HL-60/S4 treated with phorbol 12-myristate 13-acetate at 8.2 ng/mL for 4 days and 3 days (cell line): ENCODE measurements around the gene IGFBP2.

Experiments
- in situ Hi-C: fragments of 300-500 bp; cut with MboI; formaldehyde crosslinking; loops from 2 replicates; pipeline ENCODE4 v1.15.0; 2022; ENCODE audit warnings: low sequenced_read_pairs

The IGFBP2 gene

DNA sequence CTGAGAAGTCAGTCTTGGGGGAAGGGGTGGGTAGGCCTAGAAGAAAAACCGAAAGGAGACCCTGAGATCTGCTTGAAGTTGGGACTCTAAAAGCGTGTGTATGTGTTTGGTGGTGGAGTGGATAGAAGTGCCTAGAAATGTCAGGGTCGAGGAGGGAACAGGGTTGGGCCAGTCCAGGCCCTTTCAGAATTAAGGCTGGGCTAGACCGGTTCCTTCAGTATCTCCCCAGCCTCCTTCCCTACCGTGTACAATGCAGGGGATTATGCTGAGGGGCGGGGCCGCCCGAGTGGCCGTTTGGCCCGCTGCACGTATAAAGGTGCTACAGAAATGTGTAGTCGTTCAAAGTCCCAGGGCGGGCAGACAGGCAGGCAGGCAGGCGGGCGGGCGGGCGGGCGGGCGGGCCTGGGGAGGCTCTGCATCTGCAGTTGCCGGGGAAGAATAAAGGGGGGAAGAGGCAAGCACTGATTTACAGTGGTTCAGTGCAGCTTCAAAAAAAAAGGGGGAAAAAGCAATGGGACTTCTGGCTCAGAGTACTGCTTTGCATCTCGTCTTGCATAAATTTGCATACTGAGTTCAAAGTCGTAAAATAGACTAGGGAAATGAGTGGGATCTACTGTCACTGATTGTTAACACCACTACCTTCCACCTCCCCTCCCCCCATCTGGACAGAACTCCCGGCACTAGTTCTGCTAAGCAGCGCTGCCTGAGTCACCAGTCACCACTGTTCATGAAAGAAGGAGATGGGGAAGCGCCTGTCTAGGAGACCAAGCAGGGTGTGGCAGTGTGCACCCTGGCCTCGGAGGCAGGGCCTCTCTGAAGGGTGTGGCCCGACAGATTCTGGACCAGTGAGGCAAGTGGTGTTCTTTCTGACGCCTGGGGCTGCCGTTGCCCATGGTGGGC, 3.6 kb downstream of the IGFBP2 start:
- in situ Hi-C loops: no loop called here

DNA sequence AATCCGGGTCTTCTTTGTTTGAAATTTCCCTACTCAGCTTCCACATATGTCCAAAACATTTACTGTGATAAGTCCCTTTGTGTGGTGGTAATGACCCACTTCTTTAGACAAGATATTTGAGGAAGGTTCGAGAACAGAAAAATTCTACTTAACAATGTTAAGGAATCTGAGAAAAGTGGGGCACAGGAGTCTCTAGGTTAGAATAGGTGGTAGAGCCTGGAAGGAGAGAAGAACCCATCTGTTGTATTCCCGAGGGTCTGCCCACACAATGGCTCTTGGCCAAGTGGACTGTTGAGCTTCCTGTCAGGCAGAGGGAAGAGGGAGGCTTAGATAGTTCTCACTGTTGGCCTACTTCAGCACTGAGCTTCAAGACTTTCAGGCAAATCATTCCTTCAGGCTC, 4.3 kb downstream of the IGFBP2 start:
- in situ Hi-C loops: no loop called here

DNA sequence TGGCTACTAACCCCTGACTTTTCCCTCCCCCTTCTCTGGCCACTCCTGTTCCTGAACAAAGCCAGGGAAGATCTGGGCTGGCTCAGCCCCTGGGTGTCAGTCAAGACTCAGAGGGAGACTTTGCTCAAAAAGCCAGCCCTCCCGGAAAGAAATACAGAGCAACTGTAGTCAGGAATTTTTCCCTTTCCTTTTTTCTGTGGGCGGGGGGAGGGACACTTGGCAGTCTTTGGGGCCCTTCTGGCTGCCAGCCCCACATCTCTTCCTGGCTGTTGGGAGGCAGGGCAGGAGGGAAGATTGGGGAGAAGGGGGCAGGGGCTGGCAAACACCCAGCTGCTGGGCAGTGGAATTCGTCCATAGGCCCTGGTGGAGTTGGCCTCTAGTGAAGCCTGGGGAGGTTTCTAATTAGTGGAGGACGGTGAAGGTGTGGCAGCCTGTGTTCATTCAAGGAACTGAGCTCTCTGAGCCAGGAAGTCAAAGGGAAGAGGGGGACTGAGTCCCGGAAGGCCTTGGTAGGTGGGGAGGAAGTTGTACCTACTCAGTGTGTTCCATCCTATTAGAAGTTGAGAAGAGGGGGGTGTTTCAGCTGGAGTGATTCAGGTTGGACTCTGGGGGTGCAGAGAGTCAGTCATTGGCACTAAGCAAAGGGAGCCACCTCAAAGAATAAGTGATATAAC, 10.9 kb downstream of the IGFBP2 start:
- in situ Hi-C loops: no loop called here

DNA sequence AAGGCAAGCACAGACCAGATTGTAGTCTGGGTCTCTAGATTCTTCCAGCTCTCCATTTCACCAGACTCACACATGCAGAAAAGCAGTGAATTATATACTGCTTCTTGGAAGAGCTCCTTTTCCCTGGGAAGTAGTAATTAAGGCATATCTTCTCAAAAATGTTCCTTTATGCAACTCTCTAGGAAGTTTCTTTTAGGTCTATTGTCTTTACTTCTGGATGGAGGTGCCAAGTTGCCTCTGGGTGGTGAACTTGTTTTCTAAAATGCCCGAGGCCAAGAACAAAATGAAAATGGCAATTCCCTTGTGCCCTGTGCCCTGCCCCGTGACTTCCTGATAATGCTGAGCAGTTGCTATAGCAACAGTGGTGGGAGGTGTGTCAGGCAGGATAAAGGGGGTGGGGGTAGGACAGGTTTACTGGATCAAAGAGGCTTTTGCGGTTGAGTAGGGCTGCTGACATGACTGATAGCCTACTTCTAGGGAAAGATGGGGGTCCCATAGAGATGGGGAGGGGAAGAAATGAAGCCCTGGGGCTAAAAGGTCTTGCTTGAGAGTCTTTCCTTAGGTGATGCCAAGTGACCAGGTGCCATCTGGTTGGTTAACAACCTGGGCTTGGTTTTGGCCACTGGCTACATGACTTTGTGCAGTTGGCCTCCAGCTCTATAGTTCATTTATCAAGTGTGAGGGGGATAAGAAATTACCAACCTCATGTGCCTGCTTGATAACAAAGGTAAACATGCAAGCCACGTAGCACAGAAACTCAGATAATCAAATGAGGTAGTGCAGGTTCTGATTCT, 11.8 kb downstream of the IGFBP2 start:
- in situ Hi-C loops: no loop called here

DNA sequence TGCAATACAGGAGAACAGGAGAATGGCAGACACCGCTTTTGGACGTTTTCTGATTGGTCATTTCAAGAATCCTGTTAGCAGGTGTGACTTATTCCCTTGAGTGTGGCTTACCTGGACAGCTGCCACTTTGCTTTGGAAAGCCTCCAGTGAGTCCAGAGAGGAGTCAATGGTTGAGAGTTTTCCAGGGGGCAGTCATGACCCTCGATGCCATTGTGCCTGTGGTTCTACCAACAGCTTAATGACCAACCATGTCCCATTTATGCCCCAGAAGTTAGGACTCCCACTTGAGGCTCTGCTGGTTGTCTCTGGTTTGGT, 12.4 kb downstream of the IGFBP2 start:
- in situ Hi-C loops: no loop called here

DNA sequence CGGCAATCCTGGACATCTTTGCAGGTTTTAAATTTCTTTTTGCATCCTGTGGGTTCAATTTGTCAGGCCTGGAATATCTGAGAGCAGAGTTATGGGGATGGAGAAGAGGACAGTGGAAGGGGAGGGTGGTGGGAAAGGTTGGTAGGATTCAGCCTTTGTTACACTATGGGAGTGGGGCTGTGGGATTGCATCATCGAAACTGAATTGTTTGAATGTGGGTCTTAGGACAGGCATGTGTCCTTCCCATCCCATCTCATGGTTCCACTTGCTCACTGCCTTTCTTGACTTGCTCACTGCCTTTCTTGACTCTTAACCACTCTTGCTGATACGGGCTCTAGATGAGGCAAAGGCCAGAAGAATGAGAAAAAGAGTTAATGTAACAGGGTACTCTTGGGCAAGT, 12.9 kb downstream of the IGFBP2 start:
- in situ Hi-C loops: no loop called here

DNA sequence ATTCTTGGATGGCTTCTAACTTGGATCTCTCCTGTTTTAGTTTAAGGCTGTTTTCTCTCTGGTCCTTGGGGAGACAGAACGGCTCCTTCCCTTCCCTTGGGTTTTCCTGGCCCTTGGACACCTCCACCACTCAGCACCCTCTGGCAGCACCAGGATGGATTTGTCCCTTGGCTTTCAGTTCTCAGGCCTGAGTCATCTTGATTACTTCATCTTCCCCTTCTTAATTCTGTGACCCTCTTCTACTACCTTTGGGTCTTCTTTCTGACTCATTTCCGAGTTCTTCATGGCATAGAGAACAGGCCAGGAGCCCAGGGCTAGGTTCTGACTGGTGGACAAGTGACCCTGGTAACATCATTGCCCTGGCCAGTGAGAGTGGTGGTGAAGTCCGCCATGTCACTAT, 14.9 kb downstream of the IGFBP2 start:
- in situ Hi-C loops: no loop called here

DNA sequence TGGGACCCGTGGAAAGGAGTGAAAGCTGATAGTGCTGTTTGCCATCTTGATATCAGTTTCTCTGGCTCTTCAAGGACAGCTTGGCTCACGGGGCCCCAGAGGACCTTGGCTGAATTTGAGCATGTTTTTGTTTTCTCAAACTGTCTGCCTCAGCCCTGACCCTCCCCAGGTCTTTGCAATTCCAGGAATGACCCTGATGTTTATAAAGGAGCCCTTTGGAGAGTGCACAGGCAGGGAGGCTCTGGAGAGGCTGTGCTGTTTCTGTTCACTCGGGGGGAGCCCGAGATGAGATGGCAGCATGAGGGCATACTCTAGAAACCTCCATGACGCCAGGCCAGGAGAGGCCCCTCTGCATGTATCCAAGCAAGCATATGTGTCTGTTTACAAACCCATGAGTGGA, 16.4 kb downstream of the IGFBP2 start:
- in situ Hi-C loops: no loop called here

DNA sequence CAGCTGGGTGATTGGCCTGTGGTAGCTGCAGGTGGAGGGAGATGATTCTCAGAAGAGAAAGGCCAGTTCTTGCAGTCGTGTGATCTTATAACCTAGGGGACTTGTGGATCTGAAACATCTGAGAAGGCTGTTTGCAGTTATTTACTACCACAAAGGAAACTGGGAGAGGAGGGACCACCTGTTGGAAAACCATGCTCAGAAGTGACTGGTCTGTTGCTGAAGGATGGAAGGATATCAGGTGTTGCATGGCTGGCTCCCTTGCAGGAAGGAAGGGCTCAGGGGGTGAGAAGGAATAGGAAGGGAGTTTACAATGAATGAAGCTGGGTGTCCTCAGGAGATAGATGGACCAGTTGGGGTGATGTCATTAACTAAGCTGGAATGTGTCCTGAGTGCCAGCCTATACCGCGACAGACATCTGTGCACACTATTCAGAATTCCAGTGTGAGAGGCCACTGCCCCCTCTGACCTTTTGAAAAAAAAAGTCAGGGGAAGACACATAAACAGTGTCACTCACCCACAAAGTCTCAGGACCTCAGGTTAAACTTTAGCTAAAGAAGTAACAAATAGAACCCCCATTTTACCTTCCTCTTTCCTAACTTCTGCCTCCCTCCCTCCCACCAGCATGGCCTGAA, 17.5 kb downstream of the IGFBP2 start:
- in situ Hi-C loops: loop anchor here (25.0 kb wide), 1 partner anchor 613 kb away; no protein-coding TSS in a partner anchor

DNA sequence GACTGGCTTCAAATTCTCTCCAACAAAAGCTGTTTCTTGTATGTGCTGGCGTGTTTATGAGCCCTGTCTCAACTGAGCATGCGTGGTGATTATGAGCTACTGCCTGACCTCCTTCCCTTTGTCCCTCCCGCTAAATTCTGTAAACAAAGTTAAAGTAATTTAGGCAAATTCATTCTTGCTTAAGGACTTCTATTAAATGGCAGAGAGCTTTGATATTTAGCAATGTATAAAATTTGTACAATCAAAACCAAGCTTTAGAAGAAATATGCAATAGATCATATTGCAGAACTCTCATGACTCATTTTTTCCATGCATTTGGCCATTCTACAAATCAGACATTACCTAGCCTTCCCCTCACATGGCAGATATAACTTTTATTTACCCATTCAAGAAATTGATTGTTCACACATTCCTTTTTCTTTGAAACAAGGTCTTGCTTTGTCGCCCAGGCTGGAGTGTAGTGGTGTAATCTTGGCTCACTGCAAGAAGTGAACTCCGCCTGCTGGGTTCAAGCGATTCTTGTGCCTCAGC, 18.2 kb downstream of the IGFBP2 start:
- in situ Hi-C loops: loop anchor here (25.0 kb wide), 1 partner anchor 614 kb away; no protein-coding TSS in a partner anchor

DNA sequence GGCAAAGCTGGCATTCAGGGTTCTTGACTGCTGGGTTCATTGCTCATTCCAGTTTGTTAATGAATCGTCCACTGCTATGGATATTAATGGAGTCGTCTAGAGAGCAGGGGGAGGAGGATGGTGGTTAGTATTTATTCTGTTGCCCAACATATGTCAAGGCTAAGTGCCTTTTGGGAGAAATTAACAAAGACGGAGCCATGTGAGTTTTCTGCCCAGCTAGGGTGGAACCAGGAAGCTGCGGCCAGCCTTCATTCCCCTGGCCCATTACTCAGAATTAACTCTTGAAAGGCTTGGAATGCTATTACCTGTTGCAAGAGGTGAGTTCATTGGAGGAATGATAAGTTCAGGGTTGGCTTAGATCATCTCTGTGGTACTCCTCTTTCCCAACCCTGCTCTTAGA, 19.3 kb downstream of the IGFBP2 start:
- in situ Hi-C loops: loop anchor here (25.0 kb wide), 1 partner anchor 615 kb away; no protein-coding TSS in a partner anchor

DNA sequence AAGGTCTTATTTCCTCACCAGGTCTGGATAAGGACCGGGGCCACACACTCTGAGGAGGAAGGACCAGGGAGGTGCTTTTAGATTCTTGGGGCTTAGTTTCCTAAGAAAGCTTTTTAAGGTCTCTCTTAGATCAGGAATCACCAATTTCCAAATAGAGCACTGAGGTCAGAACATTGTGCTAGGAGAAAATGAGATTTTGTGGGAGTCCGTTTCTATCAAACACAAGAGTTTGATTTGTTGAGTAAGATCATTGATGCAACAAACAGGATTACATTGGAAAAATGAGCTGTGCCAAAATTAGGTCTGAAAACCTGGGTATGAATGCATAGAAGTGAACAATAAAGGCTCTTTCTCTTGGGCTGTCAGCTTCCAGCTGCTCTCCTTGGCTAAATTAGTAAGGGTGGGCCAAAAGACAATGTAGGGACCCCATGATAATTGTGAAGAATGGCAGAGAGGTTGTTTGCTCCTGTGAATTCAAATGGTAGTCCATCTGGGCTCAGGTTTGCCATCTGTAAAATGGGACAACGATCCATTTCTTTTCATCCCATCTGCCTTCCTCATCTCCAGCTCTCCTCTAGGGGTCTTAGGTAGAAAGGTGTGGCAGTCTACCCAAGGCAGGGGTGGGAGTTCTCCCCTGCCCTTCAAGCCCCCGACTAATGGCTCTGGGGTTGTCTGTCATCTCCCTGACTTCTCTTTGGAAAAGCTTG, 20.0 kb downstream of the IGFBP2 start:
- in situ Hi-C loops: loop anchor here (25.0 kb wide), 1 partner anchor 616 kb away; no protein-coding TSS in a partner anchor

DNA sequence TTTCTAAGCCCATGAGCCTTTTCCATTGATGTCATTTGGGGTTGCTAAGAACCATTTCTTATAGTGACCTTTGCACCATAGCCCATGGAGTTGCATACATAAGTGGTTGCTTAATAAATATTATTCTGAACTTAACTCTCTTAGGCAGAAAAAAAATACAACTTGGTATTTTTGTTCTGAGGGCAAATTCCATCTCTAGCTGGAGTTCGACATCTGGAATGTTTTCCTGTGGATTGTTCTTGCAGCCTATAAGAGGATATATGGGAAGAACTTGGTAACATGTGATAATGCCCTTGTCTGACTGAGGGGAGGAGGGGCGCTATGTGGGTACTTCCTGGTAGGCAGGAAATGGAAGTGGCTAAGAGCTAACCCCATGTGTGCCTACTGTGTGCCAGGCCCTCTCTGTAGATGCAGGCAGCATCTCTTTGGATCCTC, 20.7 kb downstream of the IGFBP2 start:
- in situ Hi-C loops: loop anchor here (25.0 kb wide), 1 partner anchor 617 kb away; no protein-coding TSS in a partner anchor

DNA sequence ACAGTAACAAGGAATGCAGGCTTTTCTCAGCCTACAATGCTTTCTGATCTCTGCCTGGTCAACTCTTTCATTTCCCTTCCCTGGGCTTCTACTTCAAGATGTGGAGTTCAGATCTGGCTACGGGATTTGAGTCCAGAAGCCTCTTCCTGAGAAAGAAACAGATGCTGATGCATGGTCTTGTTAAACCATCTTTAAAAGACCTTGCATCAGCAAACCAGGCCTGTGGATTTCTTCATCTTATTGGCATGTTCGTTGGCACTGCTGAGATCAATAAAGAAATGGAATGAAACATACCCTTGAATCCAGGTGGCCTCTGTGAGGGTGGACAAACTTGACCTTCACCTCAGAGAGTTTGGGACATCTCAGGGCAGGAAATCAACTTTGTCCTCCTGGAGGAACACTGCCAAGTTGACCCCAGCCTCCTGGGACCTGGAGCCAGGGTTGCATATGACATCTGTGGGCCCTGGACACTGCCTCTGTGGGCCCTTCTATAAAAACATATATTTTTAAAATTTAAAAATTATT, 21.4 kb downstream of the IGFBP2 start:
- in situ Hi-C loops: loop anchor here (25.0 kb wide), 1 partner anchor 617 kb away; no protein-coding TSS in a partner anchor

DNA sequence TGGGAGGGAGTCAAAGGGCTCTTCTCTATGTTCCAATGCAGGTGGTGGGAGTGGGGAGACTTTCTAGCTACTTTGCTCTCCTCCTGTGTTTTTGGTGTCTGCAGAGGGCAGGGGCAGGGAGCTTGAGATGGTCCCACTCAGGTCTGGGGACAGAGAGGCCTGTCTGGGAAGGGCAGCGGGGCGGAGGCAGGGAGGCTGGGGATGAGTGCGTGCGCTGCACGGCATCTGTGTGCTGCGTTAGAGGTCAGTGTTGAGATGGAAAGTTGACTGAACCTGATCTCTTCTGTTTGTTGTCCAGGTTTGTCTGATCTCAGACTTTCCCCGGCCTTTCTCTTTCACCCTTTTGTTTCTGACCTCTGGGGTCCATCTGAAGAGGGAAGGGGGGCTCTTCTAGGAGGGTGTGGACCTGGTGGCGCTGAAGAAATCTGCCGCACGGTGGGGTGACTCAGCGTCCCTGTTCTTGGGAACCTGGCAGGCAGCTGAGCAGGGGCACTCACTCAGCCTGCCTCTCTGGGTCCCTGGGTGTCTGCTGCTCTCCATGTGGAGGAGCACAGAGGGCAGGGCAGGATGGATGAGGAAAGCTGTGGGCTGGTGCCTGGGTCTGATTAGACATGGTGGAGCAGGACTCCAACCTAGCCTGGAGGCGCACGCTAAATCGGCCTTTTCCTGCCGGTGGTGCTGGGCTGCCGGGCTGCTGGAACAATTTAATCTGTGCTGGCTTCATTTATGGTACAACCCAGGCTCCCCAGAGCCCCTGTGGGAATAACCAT, 24.1 kb downstream of the IGFBP2 start:
- in situ Hi-C loops: loop anchor here (25.0 kb wide), 1 partner anchor 620 kb away; no protein-coding TSS in a partner anchor

DNA sequence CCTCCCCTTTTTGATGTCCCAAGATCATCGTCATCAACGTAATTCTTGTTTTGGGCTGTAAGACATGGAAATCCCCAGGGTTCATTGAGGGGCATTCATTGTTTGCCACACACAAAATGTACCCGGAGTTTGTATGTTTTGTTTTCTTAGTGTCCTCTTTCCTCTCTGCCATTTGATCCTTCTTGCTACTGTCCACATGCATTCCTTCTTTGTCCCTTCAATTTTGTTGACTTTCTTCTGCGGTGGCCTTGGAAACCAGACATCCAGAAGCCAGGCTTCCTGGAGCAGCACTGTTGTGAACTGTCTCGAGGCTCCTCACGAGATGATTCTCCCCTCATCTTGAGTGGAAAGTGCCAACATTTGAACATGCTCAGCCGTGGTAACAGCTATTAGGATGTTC, 24.8 kb downstream of the IGFBP2 start:
- in situ Hi-C loops: loop anchor here (25.0 kb wide), 1 partner anchor 621 kb away; no protein-coding TSS in a partner anchor

DNA sequence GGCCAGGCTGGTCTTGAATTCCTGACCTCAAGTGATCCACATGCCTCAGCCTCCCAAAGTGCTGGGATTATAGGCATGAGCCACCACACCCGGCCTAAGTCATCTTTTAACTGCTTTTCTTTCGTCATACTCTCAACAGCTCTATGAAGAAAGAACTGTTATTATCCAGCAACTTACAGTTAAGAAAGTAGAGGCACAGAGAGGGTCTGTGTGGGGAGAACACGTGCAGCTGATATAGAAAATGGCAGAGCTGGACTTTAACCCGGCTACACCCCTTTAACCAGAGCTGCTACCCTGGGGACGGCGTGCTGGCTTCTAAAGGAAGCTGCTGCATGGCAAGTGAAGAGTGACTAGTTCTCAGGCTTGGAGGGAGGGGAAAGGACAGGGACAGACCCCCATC, 25.5 kb downstream of the IGFBP2 start:
- in situ Hi-C loops: loop anchor here (25.0 kb wide), 1 partner anchor 621 kb away; no protein-coding TSS in a partner anchor

DNA sequence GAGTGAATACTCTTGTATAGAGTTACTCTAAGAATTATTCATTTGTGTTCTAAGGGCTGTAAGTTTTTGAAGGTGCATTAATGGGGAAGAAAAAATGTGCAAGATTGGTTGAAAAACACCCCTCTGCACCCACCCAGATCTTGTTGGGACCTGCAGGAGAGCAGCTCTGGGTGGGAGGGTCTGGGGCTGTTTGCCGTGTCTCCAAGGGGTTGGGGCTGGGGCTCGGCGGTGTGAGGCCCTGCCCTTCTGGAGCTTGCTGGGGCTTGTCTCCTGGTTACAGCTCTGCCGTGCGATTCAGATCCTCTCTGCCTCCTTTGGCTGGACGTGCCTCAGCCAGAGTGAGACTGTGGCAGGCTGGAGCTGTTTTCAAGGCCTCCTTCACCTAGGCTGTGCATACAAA, 26.1 kb downstream of the IGFBP2 start:
- in situ Hi-C loops: loop anchor here (25.0 kb wide), 1 partner anchor 622 kb away; no protein-coding TSS in a partner anchor
